HG02610 (cell line): ENCODE results near the gene SLC2A9.

Experiments used
- ATAC-seq: cut with Tn5 transposase; IDR thresholded peaks from one replicate; pipeline ENCODE4 v1.9.1; 2021; ENCODE audit warnings: mild to moderate bottlenecking, moderate library complexity; ENCODE audit not compliant: unreplicated experiment

Gene SLC2A9

DNA sequence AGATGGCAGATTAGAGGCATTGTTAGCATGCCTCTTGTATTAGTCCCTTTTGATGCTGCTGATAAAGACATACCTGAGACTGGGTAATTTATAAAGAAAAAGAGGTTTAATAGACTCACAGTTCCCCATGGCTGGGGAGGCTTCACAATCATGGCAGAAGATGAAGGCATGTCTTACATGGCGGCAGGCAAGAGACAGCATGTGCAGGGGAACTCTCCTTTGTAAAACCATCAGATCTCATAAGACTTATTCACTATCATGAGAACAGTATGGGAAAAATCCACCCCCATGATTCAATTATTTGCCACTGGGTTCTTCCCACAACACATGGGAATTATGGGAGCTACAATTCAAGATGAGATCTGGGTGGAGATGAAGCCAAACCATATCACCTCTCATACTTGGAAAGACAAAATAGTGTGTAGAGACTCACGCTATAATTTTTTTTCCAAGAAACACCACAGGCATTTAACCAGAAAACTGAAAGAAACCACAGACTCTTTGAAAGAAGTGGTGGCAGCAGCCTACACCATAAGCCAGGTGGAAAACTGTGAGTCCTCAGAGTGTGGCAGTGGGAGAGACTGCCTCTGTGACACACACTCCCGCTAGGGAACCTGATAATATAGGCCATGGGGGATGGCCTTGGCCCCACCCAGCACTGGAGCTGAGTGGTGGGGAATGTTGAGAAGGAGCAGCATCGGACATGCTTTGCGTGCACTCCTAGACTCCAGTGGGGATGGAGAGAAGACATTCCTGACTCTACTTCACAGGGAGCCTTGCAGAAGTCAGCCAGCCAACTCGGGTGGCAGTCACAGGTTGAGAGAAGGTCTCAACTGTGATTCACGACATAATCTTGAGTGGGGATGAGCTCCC lies 51.5 kb downstream of the SLC2A9 start:
- no peak for ATAC-seq

DNA sequence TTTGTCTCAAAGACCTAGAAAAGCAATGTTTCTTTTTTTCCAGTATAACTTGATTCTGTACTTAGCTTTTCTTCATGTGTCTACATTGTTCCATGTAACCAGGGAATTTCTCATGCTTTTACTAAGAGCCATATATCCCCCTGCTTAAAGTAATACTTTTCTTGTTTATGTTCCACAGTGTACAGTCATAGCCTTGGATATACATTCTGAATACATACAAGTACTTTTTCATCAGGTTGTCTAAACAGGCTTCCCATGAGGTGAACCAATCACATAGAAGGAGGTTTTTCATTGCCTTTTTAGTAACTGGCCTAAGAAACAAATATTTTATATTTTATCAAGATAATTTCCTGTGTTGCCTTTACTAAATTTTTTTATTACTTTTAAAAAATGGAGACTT lies 52.8 kb downstream of the SLC2A9 start:
- ATAC-seq: no peak

DNA sequence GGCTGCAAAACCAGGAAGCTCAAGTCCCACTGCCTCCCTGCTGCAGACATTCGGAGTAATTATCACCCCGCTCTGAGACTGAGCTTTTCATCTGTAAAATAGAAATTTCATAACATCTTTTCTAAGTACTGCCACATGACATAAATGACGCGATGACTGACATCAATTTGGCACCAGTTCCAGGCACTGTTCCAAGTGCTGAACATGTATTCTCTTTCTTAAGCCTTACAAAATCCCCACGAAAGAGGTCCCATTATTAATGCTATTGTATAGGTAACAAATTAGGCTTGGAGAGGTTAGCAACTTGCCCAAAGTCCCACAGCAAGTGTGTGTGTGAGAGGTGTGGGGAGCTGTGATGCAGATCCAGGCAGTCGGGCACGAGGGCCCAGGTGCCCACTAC lies 56.4 kb downstream of the SLC2A9 start:
- no peak for ATAC-seq

DNA sequence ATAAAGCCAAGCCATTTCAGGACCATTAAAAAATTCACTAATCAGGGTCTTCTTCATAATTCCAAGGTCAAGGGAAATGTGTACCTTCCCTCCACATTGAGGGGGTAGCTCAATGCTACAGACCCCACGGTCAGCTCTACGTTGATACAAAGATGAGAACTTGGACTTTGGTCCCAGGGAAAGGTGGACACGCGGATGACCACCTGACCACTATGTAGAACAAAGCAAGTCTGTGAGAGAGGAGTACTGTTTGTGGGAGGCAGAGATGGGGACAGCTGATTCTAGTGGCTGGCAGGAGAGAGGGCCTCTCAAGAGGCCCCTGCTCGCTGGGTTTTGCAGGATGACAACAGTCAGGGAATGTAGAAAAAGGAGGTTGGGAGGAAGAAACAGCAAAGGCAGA lies 58.0 kb downstream of the SLC2A9 start:
- no peak for ATAC-seq

DNA sequence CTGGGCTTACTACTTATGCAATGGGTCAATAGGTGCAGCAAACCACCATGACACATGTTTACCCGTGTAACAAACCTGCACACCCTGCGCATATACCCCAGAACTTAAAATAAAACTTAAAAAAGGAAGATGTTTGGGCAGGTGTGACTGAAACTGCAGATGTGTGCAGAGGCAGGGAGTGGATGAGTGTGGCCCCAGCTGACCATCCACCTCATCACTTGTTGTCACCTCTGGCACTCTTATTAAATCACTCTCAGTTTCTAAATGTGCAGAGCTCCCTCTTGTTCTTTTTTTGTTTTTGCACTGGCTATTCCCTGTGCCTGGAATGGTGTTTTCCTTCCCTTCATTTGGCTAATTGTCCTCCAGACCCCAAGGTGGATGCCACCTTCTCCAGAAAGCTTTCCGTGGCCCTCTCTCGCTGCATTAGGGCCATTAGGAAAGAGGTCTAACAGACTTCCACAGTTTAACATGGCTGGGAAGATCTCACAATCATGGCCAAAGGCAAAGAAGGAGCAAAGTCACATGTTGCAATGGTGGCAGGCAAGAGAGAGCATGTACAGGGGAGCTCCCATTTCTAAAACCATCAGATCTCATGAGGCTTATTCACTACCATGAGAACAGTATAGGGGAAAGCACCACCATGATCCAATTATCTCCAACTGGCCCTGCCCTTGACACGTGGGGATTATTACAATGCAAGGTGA lies 58.5 kb downstream of the SLC2A9 start:
- peak; percentile 81 for ATAC-seq

DNA sequence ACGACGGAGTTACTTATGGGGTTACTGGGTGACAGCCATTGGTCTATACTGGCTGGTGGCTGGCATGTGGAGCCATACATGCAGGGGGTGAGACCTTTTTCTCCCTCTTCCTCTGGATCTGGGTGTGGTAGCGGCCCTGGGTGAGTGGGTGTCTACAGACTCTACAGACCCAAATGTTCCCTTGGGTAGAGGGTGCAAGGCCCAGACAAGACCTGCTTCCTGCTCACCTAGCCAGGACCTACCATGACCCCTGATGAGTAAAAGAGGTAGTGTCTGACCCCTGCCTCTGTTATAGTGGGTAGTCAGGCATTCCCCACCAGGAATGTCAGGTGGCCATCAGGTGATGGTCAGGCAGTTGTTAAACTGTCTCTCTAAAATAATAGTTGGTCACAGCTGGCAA lies 66.8 kb downstream of the SLC2A9 start:
- no peak for ATAC-seq

DNA sequence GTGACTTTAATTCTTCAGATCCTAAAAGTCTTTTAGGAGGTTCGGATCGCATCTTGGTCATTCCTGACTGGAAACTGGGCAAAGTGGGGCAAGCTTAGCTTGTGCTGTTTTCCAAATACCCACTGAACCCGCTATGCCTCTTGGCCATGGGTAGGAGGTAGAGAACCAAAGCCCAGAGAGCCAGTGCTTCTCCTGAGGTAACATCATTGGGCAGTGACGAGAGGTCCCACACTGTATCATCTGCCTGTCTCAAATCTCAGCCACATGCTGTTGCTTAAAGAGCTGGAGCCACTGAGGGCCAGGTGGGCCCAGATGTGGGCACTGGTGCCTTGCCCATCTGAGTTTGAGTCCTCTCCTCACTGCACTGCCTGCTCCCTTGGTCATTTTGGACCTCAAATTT lies 68.2 kb downstream of the SLC2A9 start:
- ATAC-seq: no peak

DNA sequence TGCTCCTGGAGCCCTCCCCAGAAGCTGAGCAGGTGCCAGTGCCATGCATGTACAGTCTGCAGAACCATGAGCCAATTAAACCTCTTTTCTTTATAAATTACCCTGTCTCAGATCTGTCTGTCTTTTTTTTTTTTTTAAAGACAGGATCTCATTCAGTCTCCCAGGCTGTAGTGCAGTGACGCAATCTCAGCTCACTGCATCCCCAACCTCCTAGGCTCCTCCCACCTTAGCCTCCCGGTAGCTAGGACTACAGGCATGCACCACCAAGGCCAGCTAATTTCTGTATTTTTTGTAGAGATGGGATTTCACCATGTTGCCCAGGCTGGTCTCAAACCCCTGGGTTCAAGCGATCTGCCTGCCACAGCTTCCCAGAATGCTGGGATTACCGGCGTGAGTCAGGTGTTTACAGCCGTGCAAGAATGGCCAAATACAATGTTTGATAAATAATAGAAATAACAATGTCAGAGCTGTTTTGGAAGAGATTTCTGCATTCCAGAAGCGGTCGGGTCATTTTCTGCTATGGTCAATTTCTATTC lies 68.8 kb downstream of the SLC2A9 start:
- ATAC-seq: no peak

DNA sequence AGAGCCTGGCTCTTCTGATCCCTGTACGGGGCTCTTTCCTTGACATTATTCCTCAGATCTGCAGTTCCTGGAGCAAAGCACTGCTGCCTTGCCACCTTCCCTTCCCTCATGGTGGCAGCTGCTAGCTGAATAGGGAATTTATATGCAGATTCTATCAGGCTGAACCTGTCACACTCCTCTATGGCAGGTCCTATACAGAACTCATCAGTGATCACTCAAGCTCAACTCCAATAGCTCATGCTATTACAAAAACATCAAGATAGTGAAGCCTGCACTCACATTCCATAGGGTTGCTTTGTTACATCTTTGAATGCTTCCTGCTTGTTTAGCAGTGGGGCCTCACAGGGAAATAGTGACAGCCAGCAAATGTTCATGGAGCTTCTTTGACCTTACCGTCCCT lies 71.7 kb downstream of the SLC2A9 start:
- no peak for ATAC-seq

DNA sequence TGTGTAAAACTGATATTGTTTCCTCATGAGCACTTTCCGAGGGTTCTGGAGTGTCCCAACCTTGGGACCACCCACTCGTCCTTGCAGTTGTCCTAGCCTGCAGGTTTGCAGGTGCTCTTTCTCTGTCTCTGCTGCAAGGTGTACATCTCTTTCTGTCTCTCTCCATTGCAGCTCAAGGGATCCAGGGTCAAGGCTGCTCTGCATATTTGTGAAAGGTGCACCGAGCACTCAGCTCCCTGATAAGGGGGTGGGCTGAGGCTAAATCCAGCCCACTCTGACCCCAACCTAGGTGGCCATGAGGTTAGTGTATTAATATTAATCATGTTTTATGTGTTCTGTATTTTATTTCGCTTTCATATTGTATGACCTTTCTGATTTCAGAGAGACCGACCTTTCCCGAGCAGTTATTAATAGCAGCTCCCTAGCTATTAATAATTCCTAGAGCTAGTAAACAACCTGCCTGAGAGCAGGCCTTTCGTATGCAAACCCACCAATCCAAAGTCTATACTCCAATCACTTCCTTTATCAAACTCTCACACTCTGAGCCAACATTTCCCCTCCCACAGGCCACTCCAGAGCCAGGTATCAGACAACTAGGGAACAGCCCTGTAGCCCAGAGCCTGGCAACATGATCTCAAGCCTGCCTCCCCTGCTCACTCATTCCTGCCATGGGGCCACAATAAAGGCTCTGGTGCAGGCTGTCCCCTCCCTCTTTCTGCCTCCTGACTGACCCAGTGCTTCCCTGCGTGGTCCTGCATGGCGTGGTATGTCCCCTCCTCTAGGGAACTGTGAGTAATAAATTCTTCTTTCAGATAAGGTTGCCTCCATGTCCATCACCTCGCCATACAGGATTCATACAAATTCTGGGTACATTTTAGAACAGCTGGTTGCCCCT lies 73.9 kb downstream of the SLC2A9 start:
- ATAC-seq: no peak

DNA sequence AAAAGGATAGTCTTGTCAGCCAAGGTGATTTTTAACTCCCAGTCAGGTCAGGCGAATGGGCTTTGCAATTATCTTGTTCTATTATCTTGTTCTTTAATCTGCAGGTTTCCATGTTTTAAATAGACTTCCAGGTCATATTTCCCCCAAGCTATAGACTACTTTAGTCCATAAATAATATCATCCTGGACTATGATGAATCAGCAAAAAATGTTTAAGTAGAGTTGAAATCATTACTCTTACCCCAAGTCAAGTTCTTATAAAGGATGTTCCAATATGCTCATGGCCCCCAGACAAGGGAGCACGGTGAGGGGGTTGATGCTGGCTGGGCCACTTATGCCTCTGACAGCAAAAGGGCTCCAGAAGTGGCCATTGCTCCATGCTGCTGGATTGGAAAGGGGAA lies 75.1 kb downstream of the SLC2A9 start:
- no peak for ATAC-seq

DNA sequence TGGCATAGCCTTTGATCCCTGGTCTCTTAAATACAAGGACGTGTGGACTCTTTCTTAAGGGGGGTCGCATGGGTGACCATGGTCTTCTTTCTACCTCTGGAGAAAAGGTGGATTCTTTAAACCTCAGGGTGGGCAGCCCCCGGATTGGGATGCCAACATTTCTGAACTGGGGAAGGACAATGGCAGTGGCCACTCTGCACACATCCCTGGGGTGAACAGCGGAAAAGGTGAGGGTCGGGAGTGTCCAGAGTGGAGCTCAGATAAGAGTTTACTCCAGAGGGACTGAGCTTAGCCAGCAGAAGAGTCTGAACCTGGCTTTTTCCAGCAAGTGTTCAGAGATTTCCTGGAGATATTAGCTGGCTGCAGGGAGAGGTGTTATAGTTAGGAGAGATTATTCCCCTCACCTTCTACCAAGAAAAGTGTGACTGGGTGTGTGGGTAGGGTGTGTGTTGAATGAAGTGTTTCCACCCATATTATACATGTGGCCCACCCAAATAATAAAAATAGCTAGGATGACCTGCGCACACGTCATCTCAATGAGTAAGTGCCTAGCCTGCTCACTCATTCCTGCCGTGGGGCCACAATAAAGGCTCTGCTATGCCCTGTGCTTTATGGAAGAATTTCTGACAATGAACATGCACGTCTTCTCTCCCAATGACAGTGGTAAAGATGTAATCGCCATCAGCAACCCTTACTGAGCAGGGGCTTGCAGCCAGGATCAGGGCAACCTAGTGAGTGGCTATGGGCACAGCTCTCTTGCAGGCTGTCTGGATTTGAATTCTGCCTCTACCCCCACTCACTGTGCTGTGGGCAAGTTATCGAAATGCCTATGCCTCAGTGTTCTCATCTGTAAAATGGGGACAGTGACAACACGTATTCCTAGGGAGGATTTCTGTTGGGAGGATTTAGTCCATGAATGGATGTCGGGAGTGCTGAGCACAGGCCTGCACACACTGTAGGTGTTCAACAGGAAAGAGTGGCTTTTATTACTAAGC lies 76.6 kb downstream of the SLC2A9 start:
- no peak for ATAC-seq

DNA sequence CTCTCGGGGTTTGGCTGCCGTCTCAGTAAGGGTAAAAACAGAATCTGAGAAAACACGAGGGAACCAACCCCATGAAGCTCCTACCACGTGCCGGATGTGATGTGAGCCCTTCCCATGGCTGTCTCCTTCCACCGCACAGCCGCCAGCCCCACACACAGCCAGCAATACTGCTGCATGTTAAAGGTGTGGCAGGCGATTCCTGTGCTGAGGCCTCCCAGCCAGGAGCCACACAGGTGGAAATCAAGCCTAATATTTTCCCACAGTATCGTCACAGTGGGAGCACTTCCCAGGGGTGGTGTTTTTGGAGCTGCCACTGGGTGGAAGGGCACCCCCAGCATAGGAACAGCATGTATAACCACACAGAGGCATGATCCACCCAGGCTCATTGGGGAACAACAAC lies 77.5 kb downstream of the SLC2A9 start:
- no peak for ATAC-seq

DNA sequence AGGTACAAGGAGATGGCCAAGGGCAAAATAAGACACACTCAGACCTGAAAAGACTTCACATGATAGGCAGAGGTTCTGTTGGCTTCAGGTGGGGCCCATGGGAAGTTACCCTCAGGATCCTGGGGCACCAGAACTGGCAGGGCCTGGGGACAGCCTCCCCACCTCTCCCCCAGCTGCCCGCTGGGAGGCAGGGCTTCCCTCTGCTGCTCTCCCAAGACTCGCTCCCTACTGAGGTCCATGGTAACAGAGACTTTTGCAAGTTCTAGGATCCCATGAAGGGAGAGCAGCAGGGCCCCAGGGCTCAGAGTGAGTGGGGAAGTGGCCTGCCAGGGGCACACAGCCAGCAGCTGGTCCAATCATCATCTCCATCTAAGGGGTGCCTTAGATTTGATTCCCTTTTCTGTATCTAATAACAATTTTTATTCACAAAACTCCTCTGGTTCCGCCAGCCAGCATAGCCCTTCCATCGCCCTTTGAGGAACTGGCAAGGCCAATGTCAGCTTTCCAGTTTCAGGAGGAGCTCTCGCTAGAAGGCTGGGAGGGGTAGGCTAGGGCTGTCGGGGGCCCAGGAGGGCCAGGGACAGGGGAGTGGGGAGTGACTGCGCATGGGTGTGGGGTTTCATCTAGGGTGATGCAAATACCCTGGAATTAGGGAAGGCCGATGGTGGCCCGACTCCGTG lies 78.2 kb downstream of the SLC2A9 start:
- no peak for ATAC-seq

DNA sequence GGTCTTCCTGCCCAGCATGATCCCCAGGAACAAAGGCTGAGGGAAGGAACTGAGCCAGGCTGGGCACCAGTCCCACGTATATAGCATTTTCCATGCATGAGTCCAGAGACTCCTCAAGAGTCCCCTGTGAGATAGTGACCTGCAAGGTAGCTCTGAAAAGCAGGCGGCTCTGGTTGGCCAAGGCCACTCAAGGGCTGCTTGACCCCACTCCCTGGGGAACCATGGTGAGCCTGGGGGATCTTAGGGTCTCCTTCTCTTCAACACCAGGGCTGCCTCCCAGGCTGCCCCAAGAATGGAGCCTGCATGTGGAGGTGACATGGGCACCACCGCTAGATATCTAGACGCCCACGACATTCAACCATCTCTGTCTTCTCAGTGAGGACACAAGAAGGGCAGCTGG lies 79.2 kb downstream of the SLC2A9 start:
- ATAC-seq: no peak

DNA sequence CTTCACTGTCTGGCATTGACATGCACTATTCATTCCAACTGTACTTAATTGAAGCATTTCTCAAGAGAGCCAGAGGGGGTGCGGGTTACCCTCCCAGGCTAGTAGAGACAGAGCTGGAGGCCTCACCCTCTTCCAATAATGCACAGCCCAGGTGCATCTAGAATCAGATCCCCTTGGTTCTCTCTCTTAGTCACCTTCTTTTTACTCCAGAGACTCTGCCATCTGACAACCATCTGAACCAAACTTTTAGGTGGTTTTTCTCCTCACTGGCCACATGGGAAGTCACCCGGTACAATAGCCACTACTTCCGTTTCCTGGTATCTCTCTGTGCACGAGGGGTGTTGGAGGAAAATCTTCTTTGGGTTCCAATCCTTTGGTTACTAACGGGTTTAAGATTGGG lies 81.3 kb downstream of the SLC2A9 start:
- ATAC-seq: no peak

DNA sequence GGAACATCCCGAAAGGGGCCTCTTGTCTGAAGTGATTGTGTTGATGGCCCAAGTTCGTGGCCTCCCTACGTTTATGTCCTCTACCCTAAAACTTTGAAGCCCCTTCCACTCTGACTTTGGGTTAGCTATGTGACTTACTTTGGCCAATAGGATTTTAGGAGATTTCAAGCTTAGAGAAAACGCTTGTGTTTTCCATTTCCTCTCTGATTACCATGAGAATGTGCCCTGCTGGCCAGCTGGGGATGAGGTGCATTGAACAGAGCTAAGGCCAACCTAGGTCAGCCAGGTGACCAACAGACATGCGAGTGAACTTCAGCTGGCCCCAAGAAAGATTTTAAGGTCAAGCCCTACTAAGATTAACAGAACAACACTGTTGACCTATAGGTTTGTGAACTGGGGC lies 82.4 kb downstream of the SLC2A9 start:
- ATAC-seq: no peak

DNA sequence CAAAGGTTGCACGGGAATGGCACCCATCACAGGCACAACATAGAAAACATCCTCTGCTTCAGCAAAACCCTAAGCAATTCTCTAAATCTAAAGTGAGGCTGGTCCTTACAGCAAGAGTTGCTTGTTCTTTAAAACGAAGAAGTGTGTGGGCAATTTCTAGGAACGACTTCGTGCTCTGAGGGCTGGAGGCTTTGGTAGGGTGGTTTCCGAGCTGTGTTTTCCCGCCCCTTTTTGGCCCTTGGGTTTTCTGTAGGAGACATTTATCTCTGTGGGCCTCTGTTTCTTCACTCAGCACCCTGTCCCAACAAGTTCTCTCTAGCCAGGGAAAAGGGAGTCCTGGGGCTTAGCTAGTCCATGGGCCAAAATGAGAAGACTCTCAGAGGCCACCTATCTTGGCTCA lies 84.2 kb downstream of the SLC2A9 start:
- ATAC-seq: no peak

DNA sequence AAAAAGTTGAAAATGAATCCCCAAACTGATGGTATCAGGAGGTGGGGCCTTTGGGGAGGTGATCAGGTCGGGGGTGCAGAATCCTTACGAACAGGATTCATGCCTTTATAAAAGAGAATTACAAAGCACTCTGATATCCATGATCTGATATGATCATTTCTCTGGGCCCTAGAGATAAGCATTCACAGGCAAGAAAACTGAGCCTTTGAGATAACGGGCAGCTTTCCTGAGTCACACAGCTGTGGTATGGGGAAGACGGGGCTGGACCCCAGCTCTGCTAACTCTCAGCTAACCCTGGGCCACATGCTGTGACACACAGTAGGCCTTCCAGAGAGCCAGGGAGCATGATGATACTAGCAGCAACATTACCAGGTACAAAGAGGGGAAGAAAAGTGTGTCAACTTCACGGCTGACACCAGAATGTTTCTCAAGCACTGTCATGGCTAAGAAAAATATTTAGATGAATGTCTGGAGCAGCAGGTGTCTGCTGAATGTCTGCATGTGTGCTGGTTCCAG lies 85.1 kb downstream of the SLC2A9 start:
- no peak for ATAC-seq
